NCI-H345 (cell line): ENCODE data around the gene DDX1.
"Not testable (repeated sequence)": the region's sequence is repeated elsewhere in the genome, so short reads cannot be mapped to it uniquely, and the experiment has no call there.

Source experiments
- DNase-seq: peaks from one replicate; lab custom pipeline; 2025; lab: John Stamatoyannopoulos, UW

The DDX1 gene

GRCh38 chr2:15595342-15595905, 3.8 kb downstream of the DDX1 start:
- DNase-seq = no peak

GRCh38 chr2:15595936-15596335, 4.3 kb downstream of the DDX1 start:
- DNase-seq = no peak

GRCh38 chr2:15596350-15596749, 4.7 kb downstream of the DDX1 start:
- DNase-seq = no peak

GRCh38 chr2:15596968-15597367, 5.3 kb downstream of the DDX1 start:
- no peak for DNase-seq

- DNase-seq = no peak
Measured at GRCh38 chr2:15599994-15600393, 8.3 kb downstream of the DDX1 start.

GRCh38 chr2:15601681-15602080, 10.0 kb downstream of the DDX1 start:
- no peak for DNase-seq

GRCh38 chr2:15602393-15602792, 10.7 kb downstream of the DDX1 start:
- DNase-seq = no peak

- DNase-seq = no peak
Measured at GRCh38 chr2:15603044-15603765, 11.5 kb downstream of the DDX1 start.

- DNase-seq = no peak
Measured at GRCh38 chr2:15603948-15604347, 12.3 kb downstream of the DDX1 start.

- no peak for DNase-seq
Measured at GRCh38 chr2:15605721-15606120, 14.1 kb downstream of the DDX1 start.

GRCh38 chr2:15606481-15607441, 15.1 kb downstream of the DDX1 start:
- no peak for DNase-seq

- DNase-seq = no peak
Measured at GRCh38 chr2:15607709-15608391, 16.2 kb downstream of the DDX1 start.

GRCh38 chr2:15608392-15608761, 16.7 kb downstream of the DDX1 start:
- DNase-seq = no peak

GRCh38 chr2:15609341-15610042, 17.8 kb downstream of the DDX1 start:
- DNase-seq = no peak

GRCh38 chr2:15610430-15610952, 18.8 kb downstream of the DDX1 start:
- DNase-seq = no peak

GRCh38 chr2:15612101-15612500, 20.4 kb downstream of the DDX1 start:
- not testable (repeated sequence) for DNase-seq

GRCh38 chr2:15613736-15614429, 22.2 kb downstream of the DDX1 start:
- DNase-seq = no peak

- no peak for DNase-seq
Measured at GRCh38 chr2:15614545-15615300, 23.1 kb downstream of the DDX1 start.

GRCh38 chr2:15615301-15615920, 23.7 kb downstream of the DDX1 start:
- no peak for DNase-seq

GRCh38 chr2:15616429-15616828, 24.8 kb downstream of the DDX1 start:
- DNase-seq = no peak
